ENCODE measurements around the gene WNT16.
A peak's percentile ranks its signal among the peaks of the same experiment; 100 is the strongest.

The WNT16 gene

DNA sequence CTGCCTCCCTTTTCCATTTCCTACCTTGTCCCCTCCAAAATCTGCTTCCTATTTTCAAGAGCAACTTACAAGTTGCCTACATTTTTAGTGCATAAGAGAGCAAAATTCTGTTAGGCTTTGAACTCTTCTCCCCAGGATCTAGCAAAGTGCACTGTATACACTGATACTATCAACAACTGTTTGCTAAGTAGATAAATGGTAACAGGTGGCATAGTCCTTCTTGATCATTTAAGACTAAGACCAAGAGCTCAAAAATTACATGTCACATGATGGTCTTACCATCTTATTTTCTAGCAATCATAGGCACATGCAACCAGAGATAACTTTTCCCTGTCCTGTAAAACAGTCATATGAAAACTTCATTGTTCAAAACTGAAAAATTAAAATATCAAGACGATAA is 51.1 kb downstream of the WNT16 start:
- H3K79me2 ChIP-seq (ENCODE audit: insufficient read depth, low read length), result peaks cover 7% of the 10 kb centered on the region; the same call in 1 of the 2 replicates
- H3K36me3 ChIP-seq (ENCODE audit: insufficient read depth, low read length), result peaks cover 17% of the 10 kb centered on the region; the same call in 1 of the 2 replicates
- no peaks in the 10 kb centered on the region for H3F3A ChIP-seq (ENCODE audit: low read depth)
- H3K9ac ChIP-seq (ENCODE audit: low read depth, low read length, poor library complexity, severe bottlenecking), result no peak overlapping the region
- H3K27me3 ChIP-seq (ENCODE audit: insufficient read depth, low read length, poor library complexity, severe bottlenecking), result no peaks in the 10 kb centered on the region
- no peak overlapping the region for H2AFZ ChIP-seq (ENCODE audit: low read length)
- no peaks in the 10 kb centered on the region for H3K9me3 ChIP-seq (ENCODE audit: insufficient read depth, low read depth, low read length)
- H4K20me1 ChIP-seq (ENCODE audit: insufficient read depth, low read length, poor library complexity, severe bottlenecking), result peaks cover 8% of the 10 kb centered on the region
- H3K4me2 ChIP-seq (ENCODE audit: low read depth, low read length, poor library complexity, severe bottlenecking), result no peak overlapping the region
- no peaks in the 10 kb centered on the region for H3K9me2 ChIP-seq (replicated peaks; ENCODE audit: low read depth, low read length)
- no peak overlapping the region for H3K4me3 ChIP-seq (ENCODE audit: low read length, poor library complexity, severe bottlenecking)
- no peak for TF ChIP-seq EZH2phosphoT487 (IDR thresholded peaks at IDR 0.05; ENCODE audit: borderline replicate concordance)
- TF ChIP-seq, protein P1, sequence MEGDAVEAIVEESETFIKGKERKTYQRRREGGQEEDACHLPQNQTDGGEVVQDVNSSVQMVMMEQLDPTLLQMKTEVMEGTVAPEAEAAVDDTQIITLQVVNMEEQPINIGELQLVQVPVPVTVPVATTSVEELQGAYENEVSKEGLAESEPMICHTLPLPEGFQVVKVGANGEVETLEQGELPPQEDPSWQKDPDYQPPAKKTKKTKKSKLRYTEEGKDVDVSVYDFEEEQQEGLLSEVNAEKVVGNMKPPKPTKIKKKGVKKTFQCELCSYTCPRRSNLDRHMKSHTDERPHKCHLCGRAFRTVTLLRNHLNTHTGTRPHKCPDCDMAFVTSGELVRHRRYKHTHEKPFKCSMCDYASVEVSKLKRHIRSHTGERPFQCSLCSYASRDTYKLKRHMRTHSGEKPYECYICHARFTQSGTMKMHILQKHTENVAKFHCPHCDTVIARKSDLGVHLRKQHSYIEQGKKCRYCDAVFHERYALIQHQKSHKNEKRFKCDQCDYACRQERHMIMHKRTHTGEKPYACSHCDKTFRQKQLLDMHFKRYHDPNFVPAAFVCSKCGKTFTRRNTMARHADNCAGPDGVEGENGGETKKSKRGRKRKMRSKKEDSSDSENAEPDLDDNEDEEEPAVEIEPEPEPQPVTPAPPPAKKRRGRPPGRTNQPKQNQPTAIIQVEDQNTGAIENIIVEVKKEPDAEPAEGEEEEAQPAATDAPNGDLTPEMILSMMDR (conservative IDR thresholded peaks at IDR 0.05; ENCODE audit: low read length), result no peak
- H3K4me1 ChIP-seq (ENCODE audit: insufficient read depth, low read length, poor library complexity, severe bottlenecking), result peaks cover 26% of the 10 kb centered on the region

DNA sequence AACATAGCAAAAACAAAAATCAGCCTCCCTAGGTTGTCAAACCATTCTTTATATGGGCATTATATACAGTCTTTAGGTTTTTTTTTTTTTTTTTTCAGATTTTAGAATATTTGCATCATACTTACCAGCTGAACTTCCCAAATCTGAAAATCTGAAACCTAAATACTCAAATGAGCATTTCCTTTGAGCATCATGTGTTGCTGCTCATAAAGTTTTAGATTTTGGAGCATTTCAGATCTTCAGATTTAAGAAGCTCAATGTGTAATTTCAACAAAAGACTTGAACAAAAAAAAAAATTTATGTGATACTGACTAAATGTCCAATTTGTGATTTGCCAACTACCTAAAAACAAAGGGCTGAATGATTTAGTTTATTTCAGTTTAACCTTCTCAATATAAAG is 53.7 kb downstream of the WNT16 start:
- H3K9me2 ChIP-seq (replicated peaks; ENCODE audit: low read depth, low read length), result no peaks in the 10 kb centered on the region
- no peak overlapping the region for H2AFZ ChIP-seq (ENCODE audit: low read length)
- H3K4me3 ChIP-seq (ENCODE audit: low read length, poor library complexity, severe bottlenecking), result no peak overlapping the region
- no peak for TF ChIP-seq EZH2phosphoT487 (IDR thresholded peaks at IDR 0.05; ENCODE audit: borderline replicate concordance)
- TF ChIP-seq, protein P1 (conservative IDR thresholded peaks at IDR 0.05; ENCODE audit: low read length), result no peak
- no peaks in the 10 kb centered on the region for H3F3A ChIP-seq (ENCODE audit: low read depth)
- H3K36me3 ChIP-seq (ENCODE audit: insufficient read depth, low read length), result peaks cover 13% of the 10 kb centered on the region; the same call in 1 of the 2 replicates
- peaks cover 22% of the 10 kb centered on the region for H3K79me2 ChIP-seq (ENCODE audit: insufficient read depth, low read length)
- no peaks in the 10 kb centered on the region for H3K9me3 ChIP-seq (ENCODE audit: insufficient read depth, low read depth, low read length)
- H3K4me1 ChIP-seq (ENCODE audit: insufficient read depth, low read length, poor library complexity, severe bottlenecking), result peaks cover 41% of the 10 kb centered on the region
- peaks cover 17% of the 10 kb centered on the region for H4K20me1 ChIP-seq (ENCODE audit: insufficient read depth, low read length, poor library complexity, severe bottlenecking)
- no peak overlapping the region for H3K4me2 ChIP-seq (ENCODE audit: low read depth, low read length, poor library complexity, severe bottlenecking)
- no peak overlapping the region for H3K9ac ChIP-seq (ENCODE audit: low read depth, low read length, poor library complexity, severe bottlenecking)
- no peaks in the 10 kb centered on the region for H3K27me3 ChIP-seq (ENCODE audit: insufficient read depth, low read length, poor library complexity, severe bottlenecking)

DNA sequence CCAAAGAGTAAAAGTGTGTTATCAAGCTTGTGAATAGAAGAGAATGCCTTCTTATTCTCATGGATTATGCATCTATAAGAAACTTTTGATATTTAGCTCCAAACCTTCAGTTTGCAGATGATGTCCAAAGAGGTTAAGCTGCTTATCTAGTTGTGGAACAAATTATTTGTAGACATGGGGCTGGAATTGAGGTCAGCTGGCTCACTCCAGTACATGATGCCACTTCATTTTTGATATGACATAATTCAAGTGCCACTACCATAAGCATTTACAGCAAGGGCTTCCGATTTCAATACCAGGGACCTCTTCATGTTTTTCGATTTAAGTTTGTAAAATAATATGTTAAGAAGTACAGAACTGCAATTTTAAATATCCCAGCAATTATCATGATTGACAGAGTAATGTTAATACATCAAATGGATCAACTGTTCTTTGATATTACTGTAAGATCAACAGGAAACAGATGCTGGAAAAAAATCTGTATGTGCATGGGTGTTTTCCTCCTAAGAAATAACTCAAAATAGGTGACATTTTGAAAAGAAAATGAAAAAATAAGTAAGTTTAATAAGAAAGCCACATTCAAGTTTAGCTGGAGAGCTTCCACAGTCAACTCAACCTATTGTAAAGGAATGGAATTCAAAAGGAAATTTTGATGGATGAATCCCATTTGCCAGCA is 54.6 kb downstream of the WNT16 start:
- TF ChIP-seq, protein P1 (conservative IDR thresholded peaks at IDR 0.05; ENCODE audit: low read length), result no peak
- TF ChIP-seq EZH2phosphoT487 (IDR thresholded peaks at IDR 0.05; ENCODE audit: borderline replicate concordance), result no peak
- H3F3A ChIP-seq (ENCODE audit: low read depth), result no peaks in the 10 kb centered on the region
- H3K4me1 ChIP-seq (ENCODE audit: insufficient read depth, low read length, poor library complexity, severe bottlenecking), result peaks cover 45% of the 10 kb centered on the region

More for the DNA sequence above, 54.6 kb downstream of the WNT16 start:
- Histone ChIP-seq H4K20me1 (ENCODE audit: insufficient read depth, low read length, poor library complexity, severe bottlenecking) (peaks cover 18% of the 10 kb centered on the region), H2AFZ (ENCODE audit: low read length) (no peak overlapping the region), H3K4me2 (ENCODE audit: low read depth, low read length, poor library complexity, severe bottlenecking) (peak overlapping the region; percentile 18), H3K4me3 (ENCODE audit: low read length, poor library complexity, severe bottlenecking) (no peak overlapping the region), H3K9me2 (replicated peaks; ENCODE audit: low read depth, low read length) (no peaks in the 10 kb centered on the region), H3K79me2 (ENCODE audit: insufficient read depth, low read length) (peaks cover 31% of the 10 kb centered on the region), H3K9me3 (ENCODE audit: insufficient read depth, low read depth, low read length) (no peaks in the 10 kb centered on the region), H3K9ac (ENCODE audit: low read depth, low read length, poor library complexity, severe bottlenecking) (no peak overlapping the region), H3K36me3 (ENCODE audit: insufficient read depth, low read length) (peaks cover 4% of the 10 kb centered on the region; the same call in 1 of the 2 replicates), H3K27me3 (ENCODE audit: insufficient read depth, low read length, poor library complexity, severe bottlenecking) (no peaks in the 10 kb centered on the region)

Measured in Loucy (cell line).